Measurements from ENCODE around the gene SH3GL1.

DNA sequence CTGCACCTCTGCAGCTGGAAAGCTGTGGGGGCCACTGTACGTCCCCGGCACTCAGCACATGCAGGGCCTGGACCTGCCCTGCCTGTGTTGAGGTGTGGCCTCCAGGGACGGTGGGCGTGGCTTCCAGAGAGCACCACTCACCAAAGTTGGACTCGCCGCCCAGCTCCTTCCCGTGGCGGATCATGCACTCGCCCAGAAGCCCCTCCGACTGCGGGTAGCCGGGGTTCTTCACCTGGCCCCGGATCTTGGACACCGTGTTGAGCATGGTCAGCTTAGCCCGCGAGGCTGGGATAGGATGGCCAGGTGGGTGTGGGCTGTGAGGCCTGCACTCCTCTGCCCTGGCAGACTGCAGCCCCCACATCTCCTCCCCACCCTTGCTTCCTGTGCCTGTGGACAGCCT, 35.0 kb downstream of the SH3GL1 start:
- TF ChIP-seq POLR2A (IDR thresholded peaks at IDR 0.05; ENCODE audit: low read depth, low read length) (no peak; the same call in 1 of the 2 replicates), POLR2AphosphoS5 (IDR thresholded peaks at IDR 0.05; ENCODE audit: low read depth, low read length) (no peak)
